Measurements from ENCODE around the gene TBC1D9.

TBC1D9 gene

DNA sequence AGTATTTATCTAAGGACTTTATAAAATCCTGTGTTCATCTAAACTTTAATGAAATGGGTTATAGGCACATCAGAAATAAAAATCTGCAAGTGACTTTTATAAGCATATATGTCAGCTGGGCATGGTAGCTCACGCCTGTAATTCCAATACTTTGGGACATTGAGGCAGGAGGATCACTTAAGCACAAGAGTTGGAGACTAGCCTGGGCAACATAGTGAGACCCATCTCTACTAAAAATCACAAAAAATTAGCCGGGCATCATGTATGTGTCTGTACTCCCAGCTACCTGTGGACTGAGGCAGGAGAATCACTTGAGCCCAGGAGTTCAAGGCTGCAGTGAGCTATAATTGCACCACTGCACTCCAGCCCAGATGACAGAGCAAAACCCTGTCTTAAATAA lies 20.9 kb downstream of the TBC1D9 start:
- H3K4me3 ChIP-seq (ENCODE audit: low read depth, low read length), result no peak overlapping the region
- TF ChIP-seq, protein P1, sequence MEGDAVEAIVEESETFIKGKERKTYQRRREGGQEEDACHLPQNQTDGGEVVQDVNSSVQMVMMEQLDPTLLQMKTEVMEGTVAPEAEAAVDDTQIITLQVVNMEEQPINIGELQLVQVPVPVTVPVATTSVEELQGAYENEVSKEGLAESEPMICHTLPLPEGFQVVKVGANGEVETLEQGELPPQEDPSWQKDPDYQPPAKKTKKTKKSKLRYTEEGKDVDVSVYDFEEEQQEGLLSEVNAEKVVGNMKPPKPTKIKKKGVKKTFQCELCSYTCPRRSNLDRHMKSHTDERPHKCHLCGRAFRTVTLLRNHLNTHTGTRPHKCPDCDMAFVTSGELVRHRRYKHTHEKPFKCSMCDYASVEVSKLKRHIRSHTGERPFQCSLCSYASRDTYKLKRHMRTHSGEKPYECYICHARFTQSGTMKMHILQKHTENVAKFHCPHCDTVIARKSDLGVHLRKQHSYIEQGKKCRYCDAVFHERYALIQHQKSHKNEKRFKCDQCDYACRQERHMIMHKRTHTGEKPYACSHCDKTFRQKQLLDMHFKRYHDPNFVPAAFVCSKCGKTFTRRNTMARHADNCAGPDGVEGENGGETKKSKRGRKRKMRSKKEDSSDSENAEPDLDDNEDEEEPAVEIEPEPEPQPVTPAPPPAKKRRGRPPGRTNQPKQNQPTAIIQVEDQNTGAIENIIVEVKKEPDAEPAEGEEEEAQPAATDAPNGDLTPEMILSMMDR (IDR thresholded peaks at IDR 0.05; ENCODE audit: low read depth, low read length), result no peak

DNA sequence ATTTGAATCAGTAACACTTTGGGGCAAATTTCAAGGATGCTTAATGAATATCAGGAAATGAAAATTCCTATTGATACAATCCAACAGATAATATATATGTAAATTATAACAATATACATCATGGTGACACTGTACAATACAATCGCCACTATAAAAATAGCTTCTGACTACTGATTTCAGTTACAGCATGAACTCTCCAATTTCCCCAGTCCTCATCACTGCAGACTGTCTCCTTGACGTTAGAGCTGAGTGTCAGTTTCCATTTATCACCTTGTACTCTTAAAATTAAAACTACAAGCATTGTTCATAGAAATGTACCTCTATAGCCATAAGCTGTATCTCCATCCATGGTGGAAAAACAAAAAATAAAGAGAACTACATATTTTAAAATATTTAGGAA lies 23.4 kb downstream of the TBC1D9 start:
- TF ChIP-seq, protein P1 (IDR thresholded peaks at IDR 0.05; ENCODE audit: low read depth, low read length), result no peak
- H3K4me3 ChIP-seq (ENCODE audit: low read depth, low read length), result no peak overlapping the region

DNA sequence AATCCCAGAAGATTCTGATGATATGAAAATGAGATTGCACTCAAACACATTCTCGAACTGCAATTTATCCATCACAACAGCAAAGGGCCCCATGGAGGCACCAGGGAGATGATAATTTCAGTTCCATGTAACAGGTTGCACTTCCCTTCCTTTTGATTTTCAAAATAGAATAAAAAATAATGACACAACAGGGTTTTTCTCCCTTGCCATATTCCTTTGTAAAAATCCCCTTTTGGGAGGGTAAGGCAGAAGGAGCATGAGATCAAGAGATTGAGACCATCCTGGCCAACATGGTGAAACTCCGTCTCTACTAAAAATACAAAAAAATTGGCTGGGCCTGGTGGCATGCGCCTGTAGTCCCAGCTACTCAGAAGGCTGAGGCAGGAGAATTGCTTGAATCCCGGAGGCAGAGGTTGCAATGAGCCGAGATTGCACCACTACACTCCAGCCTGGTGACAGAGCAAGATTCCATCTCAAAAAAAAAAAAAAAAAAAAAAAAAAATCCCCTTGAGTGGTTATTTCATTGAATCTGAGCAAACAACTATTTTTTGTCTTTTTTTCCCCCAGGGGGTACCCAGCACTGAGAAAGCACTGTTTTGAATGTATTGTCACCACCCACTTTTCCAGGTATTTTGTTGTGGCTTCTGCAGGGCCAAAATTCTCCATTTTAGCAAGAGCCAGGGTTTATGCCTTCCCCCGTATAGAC lies 26.7 kb downstream of the TBC1D9 start:
- TF ChIP-seq, protein P1 (IDR thresholded peaks at IDR 0.05; ENCODE audit: low read depth, low read length), result no peak
- H3K4me3 ChIP-seq (ENCODE audit: low read depth, low read length), result no peak overlapping the region

DNA sequence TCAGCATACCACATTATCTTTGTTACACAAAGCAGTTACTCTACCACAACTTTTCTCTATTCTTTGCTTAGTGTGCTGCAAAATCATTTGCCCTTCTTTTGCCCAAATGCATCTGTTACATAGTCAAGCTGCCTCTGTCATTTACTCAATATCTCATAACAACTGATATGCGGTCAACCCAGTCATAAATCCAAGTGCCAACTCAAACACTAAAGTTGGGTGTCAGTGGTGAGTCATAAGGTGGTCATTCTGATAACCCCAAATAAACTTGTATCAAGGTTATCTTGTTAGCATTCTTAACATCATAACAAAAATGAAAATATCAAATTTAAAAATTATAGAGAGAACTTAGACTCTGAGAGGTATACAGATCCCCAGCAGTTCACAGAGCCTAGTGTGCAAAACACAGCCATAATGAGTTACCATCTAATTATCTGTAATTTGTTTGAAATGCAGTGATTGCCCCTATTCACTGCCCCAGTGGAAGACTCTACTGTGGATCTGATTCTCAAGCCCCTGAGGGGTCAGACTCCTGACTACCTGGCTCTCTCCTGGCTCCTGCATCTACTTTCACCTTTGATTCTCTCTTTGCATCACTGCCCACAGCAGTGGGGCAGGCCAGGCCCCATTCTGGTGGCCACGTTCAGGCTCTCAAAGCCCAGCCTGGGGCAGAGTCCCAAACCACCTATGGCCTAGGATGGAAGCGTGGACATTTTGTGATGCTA lies 29.2 kb downstream of the TBC1D9 start:
- H3K4me3 ChIP-seq (ENCODE audit: low read depth, low read length), result no peak overlapping the region
- TF ChIP-seq, protein P1 (IDR thresholded peaks at IDR 0.05; ENCODE audit: low read depth, low read length), result no peak

DNA sequence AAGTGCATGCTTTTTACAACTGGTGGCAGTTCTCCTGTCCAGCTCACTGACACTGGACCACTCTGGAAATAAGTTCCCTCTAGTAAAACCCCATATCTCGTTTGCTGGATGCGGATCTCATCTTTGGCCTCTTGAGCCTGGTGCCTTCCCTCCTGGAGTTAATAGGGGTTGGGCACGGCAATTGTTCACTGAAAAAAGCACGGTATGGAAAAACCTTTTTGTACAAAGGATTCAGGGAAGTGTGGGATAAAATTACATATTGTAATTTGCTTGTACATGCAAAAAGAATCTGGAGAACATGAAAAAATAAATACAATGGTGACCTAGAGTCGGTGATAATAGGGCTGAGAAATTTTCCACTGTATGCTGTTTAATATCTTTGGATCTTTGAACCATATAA lies 30.6 kb downstream of the TBC1D9 start:
- TF ChIP-seq, protein P1 (IDR thresholded peaks at IDR 0.05; ENCODE audit: low read depth, low read length), result no peak
- no peak overlapping the region for H3K4me3 ChIP-seq (ENCODE audit: low read depth, low read length)

DNA sequence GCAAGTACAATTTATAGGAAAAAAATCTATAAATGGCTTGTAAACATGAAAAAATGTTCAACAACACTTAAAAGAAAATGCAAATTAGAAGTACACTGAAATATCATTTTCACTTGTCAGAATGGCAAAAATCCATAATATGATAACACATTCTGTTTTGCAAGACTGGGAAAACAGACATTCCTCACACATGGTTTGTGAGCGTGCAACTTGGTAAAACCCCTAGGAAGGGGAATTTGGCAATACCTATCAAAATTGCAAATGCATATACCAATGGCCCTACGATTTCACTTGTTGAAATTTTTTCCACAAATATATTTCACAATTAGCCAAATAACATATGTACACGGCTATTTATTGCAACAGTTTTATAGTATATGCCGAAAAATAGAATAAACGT lies 31.4 kb downstream of the TBC1D9 start:
- TF ChIP-seq, protein P1 (IDR thresholded peaks at IDR 0.05; ENCODE audit: low read depth, low read length), result no peak
- no peak overlapping the region for H3K4me3 ChIP-seq (ENCODE audit: low read depth, low read length)

All from WI38 (cell line).